Measurements from ENCODE around the gene ITPR1.

ITPR1 gene

DNA sequence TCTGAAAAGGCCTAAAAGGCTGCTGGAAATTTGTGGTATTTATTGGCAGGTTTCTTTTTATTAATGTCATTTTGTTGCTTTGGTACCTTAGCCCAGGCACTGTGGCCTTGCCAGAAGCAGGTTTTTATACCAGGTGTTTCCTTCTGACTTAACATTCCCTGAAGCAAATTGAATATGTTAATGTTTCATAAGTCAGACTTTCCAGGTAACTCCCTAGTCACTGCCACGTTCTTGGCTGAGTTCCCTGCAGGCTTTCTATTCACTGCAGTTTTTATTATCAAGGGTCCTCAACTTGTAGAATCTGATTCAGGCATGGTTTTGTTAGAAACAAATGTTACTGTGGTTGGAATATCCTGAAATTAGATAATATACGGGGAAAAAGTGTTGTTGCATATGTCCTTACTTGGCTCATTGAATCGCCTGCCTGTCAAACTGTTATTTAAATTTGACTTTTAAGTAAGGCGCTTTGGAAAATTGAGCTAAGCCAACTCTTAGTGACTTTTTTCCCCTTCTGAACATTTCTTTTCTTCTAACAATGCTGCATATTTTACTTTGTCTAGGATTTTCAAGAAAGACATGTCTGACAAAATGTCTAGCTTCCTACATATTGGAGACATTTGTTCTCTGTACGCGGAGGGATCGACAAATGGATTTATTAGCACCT is 22.9 kb downstream of the ITPR1 start (continued):
- TF ChIP-seq YY1 (tag by site-specific recombination; IDR thresholded peaks at IDR 0.05), result no peak
- TF ChIP-seq ZEB2 (tag by site-specific recombination; IDR thresholded peaks at IDR 0.05), result no peak
- no peak for TF ChIP-seq ZNF600 (tag by site-specific recombination; IDR thresholded peaks at IDR 0.05)
- no peak for TF ChIP-seq ZNF19 (tag by site-specific recombination; IDR thresholded peaks at IDR 0.05; ENCODE audit: low read depth)
- TF ChIP-seq, protein P1, sequence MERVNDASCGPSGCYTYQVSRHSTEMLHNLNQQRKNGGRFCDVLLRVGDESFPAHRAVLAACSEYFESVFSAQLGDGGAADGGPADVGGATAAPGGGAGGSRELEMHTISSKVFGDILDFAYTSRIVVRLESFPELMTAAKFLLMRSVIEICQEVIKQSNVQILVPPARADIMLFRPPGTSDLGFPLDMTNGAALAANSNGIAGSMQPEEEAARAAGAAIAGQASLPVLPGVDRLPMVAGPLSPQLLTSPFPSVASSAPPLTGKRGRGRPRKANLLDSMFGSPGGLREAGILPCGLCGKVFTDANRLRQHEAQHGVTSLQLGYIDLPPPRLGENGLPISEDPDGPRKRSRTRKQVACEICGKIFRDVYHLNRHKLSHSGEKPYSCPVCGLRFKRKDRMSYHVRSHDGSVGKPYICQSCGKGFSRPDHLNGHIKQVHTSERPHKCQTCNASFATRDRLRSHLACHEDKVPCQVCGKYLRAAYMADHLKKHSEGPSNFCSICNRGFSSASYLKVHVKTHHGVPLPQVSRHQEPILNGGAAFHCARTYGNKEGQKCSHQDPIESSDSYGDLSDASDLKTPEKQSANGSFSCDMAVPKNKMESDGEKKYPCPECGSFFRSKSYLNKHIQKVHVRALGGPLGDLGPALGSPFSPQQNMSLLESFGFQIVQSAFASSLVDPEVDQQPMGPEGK (tag by site-specific recombination; IDR thresholded peaks at IDR 0.05), result no peak
- no peak for TF ChIP-seq PBX3 (CRISPR knock-in tag; IDR thresholded peaks at IDR 0.05)
- TF ChIP-seq ZSCAN30 (tag by site-specific recombination; IDR thresholded peaks at IDR 0.05), result no peak
- TF ChIP-seq REPIN1 (tag by site-specific recombination; IDR thresholded peaks at IDR 0.05; ENCODE audit: low read depth), result no peak

DNA sequence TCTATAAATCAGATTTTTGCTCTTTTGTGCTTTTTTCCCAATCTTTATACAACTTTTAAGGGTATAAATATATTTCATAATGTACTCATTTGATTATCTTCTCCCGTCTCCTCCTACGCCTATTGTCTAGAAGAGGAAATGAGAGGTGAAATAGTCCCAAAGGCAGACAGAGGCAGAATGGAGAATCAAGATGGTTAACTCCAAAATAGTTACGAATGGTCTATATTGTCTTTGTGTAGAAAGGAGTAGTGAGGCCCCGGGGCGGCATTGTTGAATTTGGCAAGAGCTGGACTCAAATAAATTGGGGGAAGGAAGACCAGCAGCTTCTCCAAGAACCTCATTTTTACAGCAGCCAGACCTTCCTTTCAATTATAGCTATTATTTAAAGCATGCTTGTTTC is 23.9 kb downstream of the ITPR1 start:
- Histone ChIP-seq H3K36me3 (ENCODE audit: control insufficient read depth in 2 of 2, insufficient read depth in 1 of 2, low read length in 2 of 2) (no peaks in the 10 kb centered on the region), H3K9me3 (ENCODE audit: control insufficient read depth, insufficient read depth, low read depth, low read length) (no peaks in the 10 kb centered on the region), H3K27ac (ENCODE audit: extremely low read depth, low read depth, low read length) (no peak overlapping the region), H3K4me3 (ENCODE audit: low read depth, low read length) (no peak overlapping the region), H3K4me1 (ENCODE audit: control insufficient read depth, insufficient read depth, low read length) (peaks cover 4% of the 10 kb centered on the region; the same call in 1 of the 2 replicates)
- TF ChIP-seq ZNF785 (tag by site-specific recombination; IDR thresholded peaks at IDR 0.05), result no peak
- no peak for TF ChIP-seq ZNF571 (tag by site-specific recombination; IDR thresholded peaks at IDR 0.05)
- no peak for TF ChIP-seq ZNF521 (tag by site-specific recombination; IDR thresholded peaks at IDR 0.05)
- TF ChIP-seq ZNF16 (tag by site-specific recombination; IDR thresholded peaks at IDR 0.05; ENCODE audit: low read depth), result no peak
- TF ChIP-seq ZNF211 (tag by site-specific recombination; IDR thresholded peaks at IDR 0.05; ENCODE audit: low read depth), result no peak
- TF ChIP-seq SETDB1 (IDR thresholded peaks at IDR 0.05; ENCODE audit: insufficient read length, low read length), result no peak
- TF ChIP-seq ZBTB21 (tag by site-specific recombination; IDR thresholded peaks at IDR 0.05), result no peak
- no peak for TF ChIP-seq ZNF707 (tag by site-specific recombination; IDR thresholded peaks at IDR 0.05)
- no peak for TF ChIP-seq PRDM6 (tag by site-specific recombination; IDR thresholded peaks at IDR 0.05)
- TF ChIP-seq, protein P2, sequence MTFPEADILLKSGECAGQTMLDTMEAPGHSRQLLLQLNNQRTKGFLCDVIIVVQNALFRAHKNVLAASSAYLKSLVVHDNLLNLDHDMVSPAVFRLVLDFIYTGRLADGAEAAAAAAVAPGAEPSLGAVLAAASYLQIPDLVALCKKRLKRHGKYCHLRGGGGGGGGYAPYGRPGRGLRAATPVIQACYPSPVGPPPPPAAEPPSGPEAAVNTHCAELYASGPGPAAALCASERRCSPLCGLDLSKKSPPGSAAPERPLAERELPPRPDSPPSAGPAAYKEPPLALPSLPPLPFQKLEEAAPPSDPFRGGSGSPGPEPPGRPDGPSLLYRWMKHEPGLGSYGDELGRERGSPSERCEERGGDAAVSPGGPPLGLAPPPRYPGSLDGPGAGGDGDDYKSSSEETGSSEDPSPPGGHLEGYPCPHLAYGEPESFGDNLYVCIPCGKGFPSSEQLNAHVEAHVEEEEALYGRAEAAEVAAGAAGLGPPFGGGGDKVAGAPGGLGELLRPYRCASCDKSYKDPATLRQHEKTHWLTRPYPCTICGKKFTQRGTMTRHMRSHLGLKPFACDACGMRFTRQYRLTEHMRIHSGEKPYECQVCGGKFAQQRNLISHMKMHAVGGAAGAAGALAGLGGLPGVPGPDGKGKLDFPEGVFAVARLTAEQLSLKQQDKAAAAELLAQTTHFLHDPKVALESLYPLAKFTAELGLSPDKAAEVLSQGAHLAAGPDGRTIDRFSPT (tag by site-specific recombination; IDR thresholded peaks at IDR 0.05), result no peak
- TF ChIP-seq, protein P3, sequence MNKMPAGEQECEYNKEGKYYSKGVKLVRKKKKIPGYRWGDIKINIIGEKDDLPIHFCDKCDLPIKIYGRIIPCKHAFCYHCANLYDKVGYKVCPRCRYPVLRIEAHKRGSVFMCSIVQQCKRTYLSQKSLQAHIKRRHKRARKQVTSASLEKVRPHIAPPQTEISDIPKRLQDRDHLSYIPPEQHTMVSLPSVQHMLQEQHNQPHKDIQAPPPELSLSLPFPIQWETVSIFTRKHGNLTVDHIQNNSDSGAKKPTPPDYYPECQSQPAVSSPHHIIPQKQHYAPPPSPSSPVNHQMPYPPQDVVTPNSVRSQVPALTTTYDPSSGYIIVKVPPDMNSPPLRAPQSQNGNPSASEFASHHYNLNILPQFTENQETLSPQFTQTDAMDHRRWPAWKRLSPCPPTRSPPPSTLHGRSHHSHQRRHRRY (tag by site-specific recombination; IDR thresholded peaks at IDR 0.05), result no peak
- POLR2A ChIA-PET, result no interaction called here
- CTCF ChIA-PET, result interaction anchor here (1.1 kb wide), 1 partner anchor 65 kb away, joined by 3 read pairs; no protein-coding TSS in a partner anchor

Measured in HEK293 (cell line).